Fibroblast of the conjunctiva (primary cell): Measurements from ENCODE around the gene CCDC60.

ENCODE experiments used
- DNase-seq: peaks from one replicate; pipeline ENCODE4 v3.0.0-alpha.2; 2010; ENCODE audit warnings: low read depth

CCDC60 gene

DNA sequence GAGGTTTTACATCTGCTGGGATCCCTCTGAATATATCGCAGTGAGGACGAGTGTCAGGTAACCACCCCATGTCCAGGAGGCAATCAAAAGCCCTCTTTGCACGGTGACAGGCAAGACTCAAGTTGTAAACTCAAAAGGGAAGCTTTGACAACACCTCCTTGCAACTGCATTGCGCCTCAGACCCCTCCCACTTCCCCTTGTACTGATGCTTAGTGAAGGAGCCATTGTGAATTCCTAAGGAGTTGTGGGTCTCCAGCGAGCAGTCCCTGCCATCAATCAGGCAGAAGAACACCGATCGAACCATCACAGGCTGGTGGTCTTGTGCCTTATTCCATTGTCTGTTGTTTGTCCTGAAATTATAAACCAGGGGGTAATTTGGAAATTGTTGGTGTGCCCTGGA lies 112.6 kb downstream of the CCDC60 start:
- no peak for DNase-seq

DNA sequence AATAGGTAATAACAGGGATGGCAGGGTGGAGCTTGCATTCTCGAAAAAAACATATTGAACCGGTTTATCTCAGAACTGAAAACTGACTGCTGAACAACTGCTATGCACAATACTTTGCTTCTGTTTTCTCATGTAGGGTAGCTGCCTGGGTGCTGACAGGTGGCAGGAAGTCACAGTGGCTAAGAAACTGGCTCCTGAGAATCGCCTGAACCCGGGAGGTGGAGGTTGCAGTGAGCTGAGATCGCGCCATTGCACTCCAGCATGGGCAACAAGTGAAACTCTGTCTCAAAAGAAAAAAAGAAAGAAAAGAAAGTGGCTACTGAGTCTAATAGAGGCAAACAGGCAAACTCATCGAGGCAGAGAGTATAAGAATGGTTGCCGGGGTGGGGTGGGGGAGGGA lies 113.1 kb downstream of the CCDC60 start:
- DNase-seq: no peak

DNA sequence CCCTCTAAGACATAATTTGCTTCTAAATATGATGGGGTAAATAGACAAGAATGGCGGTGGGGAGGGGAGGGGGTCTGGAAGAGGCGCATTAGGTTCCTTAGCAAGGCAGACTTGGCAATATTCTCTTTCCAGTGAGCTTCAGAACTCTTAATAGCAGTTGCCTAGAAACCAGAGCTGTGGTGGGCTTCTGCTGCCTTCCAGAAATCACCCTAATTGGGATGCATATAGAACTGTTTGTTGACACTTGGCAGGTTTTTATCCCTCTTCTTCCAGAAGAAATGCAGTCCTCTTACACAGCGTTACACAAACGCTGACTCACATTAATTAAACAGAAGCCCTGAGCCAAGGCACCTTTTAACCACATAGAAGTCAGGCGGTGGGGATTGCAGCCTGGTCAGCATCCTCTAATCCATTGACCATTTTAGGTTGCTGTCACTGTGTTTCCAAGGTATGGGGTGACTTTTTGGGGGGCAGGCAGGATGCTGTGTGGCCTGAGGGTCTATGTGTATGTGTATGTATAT lies 114.1 kb downstream of the CCDC60 start:
- DNase-seq: no peak

- no peak for DNase-seq
These were observed 116.2 kb downstream of the CCDC60 start for GRCh38 chr12:119450771-119451170.

- no peak for DNase-seq
These were observed 122.3 kb downstream of the CCDC60 start for GRCh38 chr12:119456824-119457223.

- no peak for DNase-seq
These were observed 122.7 kb downstream of the CCDC60 start for GRCh38 chr12:119457271-119457670.

DNA sequence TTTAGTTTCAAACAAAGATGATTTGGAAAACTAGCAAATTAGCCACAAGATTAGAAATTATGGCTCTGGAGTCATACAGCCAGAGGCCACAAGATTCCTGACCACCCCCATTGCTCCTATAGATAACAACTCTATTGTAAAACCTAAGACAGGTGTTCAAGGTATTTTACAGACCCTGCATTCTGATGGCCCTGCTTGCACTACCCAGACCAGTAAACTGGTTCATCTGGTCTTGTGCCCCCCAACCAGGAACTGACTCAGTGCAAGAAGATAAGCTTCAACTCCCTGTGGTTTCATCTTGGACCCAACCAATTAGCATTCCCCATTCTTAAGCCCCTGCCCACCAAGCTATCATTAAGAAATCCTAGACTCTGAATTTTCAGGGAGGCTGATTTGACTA lies 125.0 kb downstream of the CCDC60 start:
- DNase-seq: no peak

GRCh38 chr12:119460876-119461275 lies 126.3 kb downstream of the CCDC60 start:
- no peak for DNase-seq

- no peak for DNase-seq
These were observed 127.2 kb downstream of the CCDC60 start for GRCh38 chr12:119461636-119462214.

DNA sequence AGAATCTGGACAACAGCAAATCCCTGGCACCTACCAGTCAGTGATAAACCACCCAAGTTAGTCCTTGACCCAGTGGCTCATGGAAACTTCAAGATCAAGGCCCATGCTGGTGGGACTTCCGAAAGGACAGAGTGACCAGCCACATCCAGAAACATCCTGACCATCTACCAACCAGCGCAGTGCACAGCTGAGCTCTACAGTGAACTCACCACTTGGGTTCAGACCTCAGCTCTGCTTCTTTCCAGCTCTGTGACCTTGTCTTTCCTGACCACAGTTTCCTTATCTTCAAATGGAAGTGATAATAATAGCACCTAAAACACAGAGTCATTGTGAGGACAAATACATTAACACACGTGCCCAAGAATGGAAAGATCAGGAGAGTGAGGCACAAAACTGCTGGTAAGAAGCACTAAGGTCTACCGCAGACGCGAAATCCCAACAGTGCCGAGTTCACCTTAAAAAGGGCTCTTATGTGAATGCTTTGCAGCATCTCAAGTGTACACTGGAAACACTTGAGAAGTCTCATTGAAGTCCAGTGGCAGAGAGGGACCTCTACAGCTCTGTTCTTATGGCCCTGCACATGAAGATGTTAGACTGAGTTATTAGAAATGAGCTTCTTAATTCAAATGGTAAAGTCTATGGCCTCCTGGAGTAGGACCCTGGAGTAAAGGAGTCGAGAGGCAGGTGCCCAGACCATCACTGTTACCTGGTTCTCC lies 128.8 kb downstream of the CCDC60 start:
- no peak for DNase-seq

DNA sequence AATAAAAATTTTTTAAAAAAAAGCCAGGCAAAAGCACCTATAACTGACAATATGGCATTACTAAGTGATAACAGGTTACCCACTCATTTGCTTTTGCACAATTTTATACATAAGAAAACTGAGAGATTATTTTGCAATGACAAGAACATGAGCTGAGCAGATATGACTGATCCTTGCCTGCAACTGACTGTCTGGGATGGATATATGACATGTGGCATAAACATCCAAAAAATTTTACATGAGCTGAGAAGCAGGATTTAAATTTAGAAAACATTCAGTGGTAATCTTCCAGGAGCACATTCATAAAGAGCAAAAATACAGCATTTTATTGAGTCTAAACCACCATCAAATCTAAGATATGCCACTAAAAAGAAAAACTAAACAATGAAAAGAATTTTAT lies 133.8 kb downstream of the CCDC60 start:
- DNase-seq: no peak

GRCh38 chr12:119475650-119476049 lies 141.1 kb downstream of the CCDC60 start:
- DNase-seq: no peak

DNA sequence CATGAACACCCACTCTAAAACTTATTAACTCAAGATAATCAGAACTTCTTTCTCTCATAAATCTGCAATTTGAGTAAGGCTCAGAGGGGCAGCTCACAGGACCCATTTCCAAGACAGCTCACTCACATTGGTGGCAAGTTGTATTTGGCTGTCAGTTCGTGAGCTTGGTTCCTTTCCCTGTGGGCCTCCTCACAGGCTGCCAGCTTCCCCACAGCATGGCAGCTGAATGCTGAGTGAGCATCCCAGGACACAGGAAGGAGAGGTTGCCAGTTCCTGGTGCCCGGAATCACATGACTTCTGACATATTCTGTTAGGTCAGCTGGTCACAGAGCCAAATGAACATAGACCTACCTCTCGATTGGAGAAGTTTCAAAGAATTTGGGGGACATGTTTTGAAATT lies 142.4 kb downstream of the CCDC60 start:
- no peak for DNase-seq

GRCh38 chr12:119479121-119479561 lies 144.6 kb downstream of the CCDC60 start:
- no peak for DNase-seq

DNA sequence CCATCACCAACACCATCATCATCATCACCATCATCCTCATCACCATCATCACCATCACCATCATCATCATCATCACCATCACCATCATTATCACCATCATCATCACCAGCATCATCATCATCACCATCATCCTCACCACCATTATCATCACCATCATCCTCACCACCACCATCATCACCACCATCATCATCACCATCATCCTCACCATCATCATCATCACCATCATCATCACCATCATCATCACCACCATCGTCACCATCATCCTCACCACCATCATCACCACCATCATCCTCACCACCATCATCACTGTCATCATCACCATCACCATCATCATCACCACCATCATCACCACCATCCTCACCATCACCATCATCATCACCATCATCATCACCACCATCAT lies 146.0 kb downstream of the CCDC60 start:
- no peak for DNase-seq

DNA sequence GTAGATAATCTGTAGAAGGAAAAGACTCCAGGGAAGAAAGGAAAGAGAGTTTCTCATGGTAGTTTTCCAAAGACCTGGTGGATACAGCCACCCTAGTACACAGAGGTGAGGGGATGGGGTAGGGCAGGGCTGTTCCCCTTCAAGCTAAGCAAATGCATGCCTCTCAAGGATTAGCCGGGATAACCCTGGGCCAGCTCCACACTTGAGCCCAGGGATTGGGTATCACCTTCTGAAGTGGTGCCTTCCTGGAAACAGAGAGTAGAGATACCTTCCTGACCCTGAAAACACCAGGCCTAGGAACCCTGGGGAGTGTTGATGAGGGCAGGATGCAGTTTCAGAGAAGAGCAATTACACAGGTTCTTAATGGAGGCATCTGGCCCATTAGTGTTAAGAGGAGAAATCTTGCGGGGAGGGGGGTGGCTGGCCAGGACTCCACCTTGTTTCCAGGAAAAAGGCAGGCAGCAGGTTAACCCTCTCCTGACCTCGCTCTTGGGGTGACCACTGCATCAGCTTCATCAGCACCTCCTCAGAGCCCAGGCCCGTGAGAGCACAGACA lies 152.1 kb downstream of the CCDC60 start:
- no peak for DNase-seq

DNA sequence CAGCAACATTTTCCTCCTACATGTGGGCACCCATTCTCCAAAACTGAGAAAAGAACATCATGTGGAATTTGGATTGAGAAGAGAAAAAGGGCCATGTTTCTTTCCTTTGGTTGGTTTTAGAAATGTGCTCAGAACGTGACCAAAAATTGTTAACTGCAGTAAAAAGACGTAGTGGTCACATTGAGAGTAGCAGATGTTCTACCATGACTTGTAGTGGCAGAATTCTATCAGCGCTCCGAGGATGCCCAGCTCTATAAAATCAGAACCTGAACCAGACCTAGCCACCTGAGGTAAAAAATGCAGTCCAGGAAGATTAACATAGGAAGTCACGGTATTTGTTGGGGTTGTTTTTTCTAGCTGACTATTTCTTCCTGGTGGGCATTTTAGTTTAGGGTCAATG lies 157.3 kb downstream of the CCDC60 start:
- DNase-seq: no peak

GRCh38 chr12:119500209-119500608 lies 165.7 kb downstream of the CCDC60 start:
- no peak for DNase-seq

GRCh38 chr12:119501052-119501451 lies 166.5 kb downstream of the CCDC60 start:
- no peak for DNase-seq

- no peak for DNase-seq
These were observed 170.5 kb downstream of the CCDC60 start for GRCh38 chr12:119505001-119505400.

DNA sequence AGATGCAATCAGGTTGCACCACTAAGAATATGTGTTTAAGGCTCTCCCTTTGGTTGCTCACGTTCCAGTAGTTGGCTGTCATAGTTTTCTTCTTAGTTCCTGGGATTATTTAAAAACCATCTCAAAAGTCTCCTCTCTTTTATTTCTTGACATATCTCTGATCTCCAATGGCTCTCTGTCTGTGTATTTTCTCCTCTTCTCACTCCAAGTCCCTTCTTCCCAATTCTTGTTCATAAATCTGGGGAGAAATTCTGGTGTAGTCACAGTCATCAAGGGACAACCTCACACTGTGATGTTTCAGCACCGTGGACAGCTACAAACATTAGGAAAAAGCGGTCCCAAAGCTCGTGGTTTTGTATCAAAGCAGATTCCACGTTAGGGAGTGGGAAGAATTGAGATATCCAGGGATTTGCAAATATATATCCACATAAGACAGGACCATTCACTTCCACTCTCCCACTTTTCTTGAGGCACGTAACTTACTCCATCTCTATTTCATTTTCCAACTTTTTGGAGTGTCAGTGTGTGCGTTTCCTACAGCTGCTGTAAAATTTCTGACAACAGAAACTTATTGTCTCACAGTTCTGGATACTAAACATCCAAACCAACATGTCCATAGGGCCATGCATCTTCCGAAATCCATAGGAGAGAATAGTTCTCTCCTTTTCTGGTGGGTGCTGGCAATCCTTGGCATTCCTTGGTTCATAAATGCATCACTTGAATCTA lies 178.4 kb downstream of the CCDC60 start:
- DNase-seq: no peak

GRCh38 chr12:119528241-119528640 lies 193.7 kb downstream of the CCDC60 start:
- no peak for DNase-seq

- no peak for DNase-seq
These were observed 205.9 kb downstream of the CCDC60 start for GRCh38 chr12:119540476-119540875.
